ENCODE measurements around the gene ADGRD2. TPM values are rescaled to one million over a fixed set of nuclear protein-coding genes. Genes with fewer than 3 reads are reported as not detected.

ADGRD2 gene
- total and polyA plus RNA-seq, 2 of the 13 experiments (the other 11 are each of a cell fraction or from before 2014, with no cell fraction given), result not detected

DNA sequence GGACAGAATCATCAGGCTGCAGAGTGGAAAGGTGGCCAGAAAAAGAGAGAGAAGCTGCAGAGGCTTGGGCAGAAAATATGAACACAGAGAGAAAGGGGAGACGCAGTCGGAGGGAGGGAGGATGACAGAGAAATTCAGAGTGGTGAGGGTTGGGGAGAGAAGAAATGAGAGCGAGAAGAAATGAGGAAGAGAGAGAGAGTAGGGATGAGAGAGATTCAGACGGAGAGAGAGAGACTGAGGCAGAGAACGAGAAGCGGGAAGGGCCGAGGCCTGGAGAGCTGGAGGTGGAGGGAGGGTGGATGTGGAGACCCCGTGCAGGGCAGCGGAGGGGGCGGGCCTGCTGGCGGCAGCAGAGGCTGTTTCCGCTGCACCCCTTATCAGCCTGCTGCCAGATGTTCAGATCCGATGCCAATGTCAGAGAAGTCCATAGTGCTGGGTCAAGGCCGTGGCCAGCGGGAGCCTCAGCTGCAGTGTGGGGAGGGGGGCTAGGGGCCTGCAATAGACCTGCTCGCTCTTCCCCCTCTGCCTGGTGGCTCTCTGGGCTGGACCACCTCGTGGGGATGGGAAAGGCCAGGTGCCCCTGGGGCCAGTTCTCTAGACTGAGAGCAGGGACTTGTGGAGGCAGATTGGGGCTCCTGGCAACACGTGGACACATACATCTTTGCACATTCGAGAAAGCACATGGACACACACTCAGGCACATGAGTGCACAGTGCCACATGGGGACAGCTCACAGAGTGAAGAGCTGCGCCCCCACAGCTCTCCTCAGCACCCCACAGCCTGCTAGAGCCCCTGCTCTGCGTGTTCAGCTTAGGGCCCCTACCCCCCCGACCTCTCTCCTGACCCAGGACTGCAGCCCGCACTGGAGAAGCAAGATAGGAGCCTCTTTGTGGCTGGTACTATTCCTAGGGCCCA, 61.9 kb downstream of the ADGRD2 start (continued):
- TF ChIP-seq, protein P1, sequence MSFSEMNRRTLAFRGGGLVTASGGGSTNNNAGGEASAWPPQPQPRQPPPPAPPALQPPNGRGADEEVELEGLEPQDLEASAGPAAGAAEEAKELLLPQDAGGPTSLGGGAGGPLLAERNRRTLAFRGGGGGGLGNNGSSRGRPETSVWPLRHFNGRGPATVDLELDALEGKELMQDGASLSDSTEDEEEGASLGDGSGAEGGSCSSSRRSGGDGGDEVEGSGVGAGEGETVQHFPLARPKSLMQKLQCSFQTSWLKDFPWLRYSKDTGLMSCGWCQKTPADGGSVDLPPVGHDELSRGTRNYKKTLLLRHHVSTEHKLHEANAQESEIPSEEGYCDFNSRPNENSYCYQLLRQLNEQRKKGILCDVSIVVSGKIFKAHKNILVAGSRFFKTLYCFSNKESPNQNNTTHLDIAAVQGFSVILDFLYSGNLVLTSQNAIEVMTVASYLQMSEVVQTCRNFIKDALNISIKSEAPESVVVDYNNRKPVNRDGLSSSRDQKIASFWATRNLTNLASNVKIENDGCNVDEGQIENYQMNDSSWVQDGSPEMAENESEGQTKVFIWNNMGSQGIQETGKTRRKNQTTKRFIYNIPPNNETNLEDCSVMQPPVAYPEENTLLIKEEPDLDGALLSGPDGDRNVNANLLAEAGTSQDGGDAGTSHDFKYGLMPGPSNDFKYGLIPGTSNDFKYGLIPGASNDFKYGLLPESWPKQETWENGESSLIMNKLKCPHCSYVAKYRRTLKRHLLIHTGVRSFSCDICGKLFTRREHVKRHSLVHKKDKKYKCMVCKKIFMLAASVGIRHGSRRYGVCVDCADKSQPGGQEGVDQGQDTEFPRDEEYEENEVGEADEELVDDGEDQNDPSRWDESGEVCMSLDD (CRISPR knock-in tag; IDR thresholded peaks at IDR 0.05; ENCODE audit: borderline replicate concordance), result peak; percentile 71; the same call in 1 of the 2 replicates
- no peak for TF ChIP-seq CBX2 (IDR thresholded peaks at IDR 0.05; ENCODE audit: low read depth, low read length)
- no peak for TF ChIP-seq CBX2 (CRISPR knock-in tag; IDR thresholded peaks at IDR 0.05; ENCODE audit: low read depth)
- TF ChIP-seq MED13 (CRISPR knock-in tag; IDR thresholded peaks at IDR 0.05), result 0 out of 2 replicates have a peak, but pooled peaks have one; percentile 46
- 0 out of 2 replicates have a peak, but pooled peaks have one; percentile 40 for TF ChIP-seq MAF1 (CRISPR knock-in tag; IDR thresholded peaks at IDR 0.05; ENCODE audit: borderline replicate concordance)
- TF ChIP-seq RCOR2 (CRISPR knock-in tag; IDR thresholded peaks at IDR 0.05), result peak; percentile 68; the same call in 1 of the 2 replicates
- no peak for TF ChIP-seq BRF2 (CRISPR knock-in tag; IDR thresholded peaks at IDR 0.05)
- TF ChIP-seq HOXD1 (CRISPR knock-in tag; IDR thresholded peaks at IDR 0.05), result 0 out of 2 replicates have a peak, but pooled peaks have one; percentile 52
- no peak for TF ChIP-seq ZNF713 (CRISPR knock-in tag; IDR thresholded peaks at IDR 0.05)
- TF ChIP-seq SKIL (CRISPR knock-in tag; IDR thresholded peaks at IDR 0.05; ENCODE audit: borderline replicate concordance), result peak; percentile 43; the same call in 1 of the 2 replicates
- no peak for TF ChIP-seq ZNF691 (CRISPR knock-in tag; IDR thresholded peaks at IDR 0.05; ENCODE audit: borderline replicate concordance, low read depth)
- TF ChIP-seq, protein P2, sequence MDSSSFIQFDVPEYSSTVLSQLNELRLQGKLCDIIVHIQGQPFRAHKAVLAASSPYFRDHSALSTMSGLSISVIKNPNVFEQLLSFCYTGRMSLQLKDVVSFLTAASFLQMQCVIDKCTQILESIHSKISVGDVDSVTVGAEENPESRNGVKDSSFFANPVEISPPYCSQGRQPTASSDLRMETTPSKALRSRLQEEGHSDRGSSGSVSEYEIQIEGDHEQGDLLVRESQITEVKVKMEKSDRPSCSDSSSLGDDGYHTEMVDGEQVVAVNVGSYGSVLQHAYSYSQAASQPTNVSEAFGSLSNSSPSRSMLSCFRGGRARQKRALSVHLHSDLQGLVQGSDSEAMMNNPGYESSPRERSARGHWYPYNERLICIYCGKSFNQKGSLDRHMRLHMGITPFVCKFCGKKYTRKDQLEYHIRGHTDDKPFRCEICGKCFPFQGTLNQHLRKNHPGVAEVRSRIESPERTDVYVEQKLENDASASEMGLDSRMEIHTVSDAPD (CRISPR knock-in tag; IDR thresholded peaks at IDR 0.05), result no peak
- TF ChIP-seq ZNF547 (CRISPR knock-in tag; IDR thresholded peaks at IDR 0.05), result no peak

Measured in HepG2 (cell line).